Fibroblast of skin of back (primary cell): ENCODE data around the gene SLFNL1. TPM values are rescaled to one million over a fixed set of nuclear protein-coding genes. Genes with fewer than 3 reads are reported as not detected.

Experiments
- DNase-seq: peaks from one replicate; pipeline ENCODE4 v3.0.0-alpha.2; 2013
- polyA plus RNA-seq, 2 experiments: library from polyadenylated mRNA; unstranded; fragments of 120-200 nt; gene quantifications; one replicate each; pipeline ENCODE4 v1.2.1, GENCODE V29; 2013; ENCODE audit not compliant: insufficient read length in 2 of 2

The SLFNL1 gene
- 1.0 TPM for polyA plus RNA-seq (2013, experiment 1 of 2; ENCODE audit: insufficient read length)
- 2.2 TPM for polyA plus RNA-seq (2013, experiment 2 of 2; ENCODE audit: insufficient read length)

- peak; percentile 32 for DNase-seq
These were observed at the start of gene SLFNL1 for GRCh38 chr1:41021526-41022308. Gene SLFNL1 (minus strand): TSS chr1:41021725. CDS start chr1:41020660, 1,065 bp downstream.

- DNase-seq = no peak
These were observed 35.4 kb upstream of the SLFNL1 start for GRCh38 chr1:41056907-41057306.

GRCh38 chr1:41053316-41053715 lies 31.8 kb upstream of the SLFNL1 start:
- no peak for DNase-seq

GRCh38 chr1:41051022-41051421 lies 29.5 kb upstream of the SLFNL1 start:
- DNase-seq = no peak

- DNase-seq = no peak
These were observed 27.0 kb upstream of the SLFNL1 start for GRCh38 chr1:41048540-41048939.

- DNase-seq = no peak
These were observed 24.8 kb upstream of the SLFNL1 start for GRCh38 chr1:41046347-41046775.

GRCh38 chr1:41045740-41046139 lies 24.2 kb upstream of the SLFNL1 start:
- DNase-seq = peak; percentile 32

- no peak for DNase-seq
These were observed 22.7 kb upstream of the SLFNL1 start for GRCh38 chr1:41044187-41044586.

GRCh38 chr1:41041614-41042270 lies 20.2 kb upstream of the SLFNL1 start:
- no peak for DNase-seq

- DNase-seq = no peak
These were observed 16.6 kb upstream of the SLFNL1 start for GRCh38 chr1:41038110-41038509.

- no peak for DNase-seq
These were observed 15.8 kb upstream of the SLFNL1 start for GRCh38 chr1:41037116-41037903.

GRCh38 chr1:41033272-41033671 lies 11.7 kb upstream of the SLFNL1 start:
- DNase-seq = no peak

GRCh38 chr1:41032147-41032546 lies 10.6 kb upstream of the SLFNL1 start:
- DNase-seq = no peak

- DNase-seq = no peak
These were observed 9.5 kb upstream of the SLFNL1 start for GRCh38 chr1:41030872-41031616.

- no peak for DNase-seq
These were observed 6.6 kb upstream of the SLFNL1 start for GRCh38 chr1:41028034-41028642.

- DNase-seq = no peak
These were observed 4.7 kb upstream of the SLFNL1 start for GRCh38 chr1:41025979-41026819.

GRCh38 chr1:41024953-41025352 lies 3.4 kb upstream of the SLFNL1 start:
- no peak for DNase-seq

GRCh38 chr1:41023279-41023990 lies 1.9 kb upstream of the SLFNL1 start:
- peak; percentile 41 for DNase-seq

- no peak for DNase-seq
These were observed 899 bp upstream of the SLFNL1 start for GRCh38 chr1:41022424-41022823.

GRCh38 chr1:41020654-41021053 lies 871 bp downstream of the SLFNL1 start:
- DNase-seq = no peak
